Osteoblast (primary cell): ENCODE measurements around the gene FPR3. TPM values are rescaled to one million over a fixed set of nuclear protein-coding genes. Genes with fewer than 3 reads are reported as not detected.

Experiments
- DNase-seq: peaks from one replicate; pipeline ENCODE4 v3.0.0; 2011; ENCODE audit warnings: low spot score, mixed read lengths; ENCODE audit not compliant: insufficient read length; ENCODE audit errors: missing footprints
- H2AFZ ChIP-seq: 2 replicates; pipeline ENCODE4 v1.6.0; 2011; ENCODE audit warnings: mild to moderate bottlenecking, low read length
- H3K27ac ChIP-seq: 2 replicates; pipeline ENCODE4 v1.5.1; 2011; ENCODE audit warnings: mild to moderate bottlenecking, low read depth, low read length, moderate library complexity
- H3K27me3 ChIP-seq: 2 replicates; pipeline ENCODE4 v1.6.0; 2012; ENCODE audit warnings: mild to moderate bottlenecking, control low read depth, inconsistent platforms, low read length, moderate library complexity; ENCODE audit not compliant: insufficient read depth
- H3K36me3 ChIP-seq: 2 replicates; pipeline ENCODE4 v1.5.1; 2011; ENCODE audit warnings: mild to moderate bottlenecking, low read length, control low read depth, moderate library complexity; ENCODE audit not compliant: insufficient read depth
- H3K4me1 ChIP-seq: 2 replicates; pipeline ENCODE4 v1.5.1; 2011; ENCODE audit warnings: mild to moderate bottlenecking, low read length, control low read depth, moderate library complexity; ENCODE audit not compliant: insufficient read depth
- H3K4me2 ChIP-seq: 2 replicates; pipeline ENCODE4 v1.6.0; 2011; ENCODE audit warnings: mild to moderate bottlenecking, low read length; ENCODE audit not compliant: insufficient read depth
- H3K4me3 ChIP-seq: fragments of 200-600 bp; sonication (generic); 3 replicates; pipeline ENCODE4 v1.5.1; 2012; ENCODE audit warnings: mild to moderate bottlenecking, low read length, inconsistent platforms; ENCODE audit not compliant: insufficient read depth
- H3K79me2 ChIP-seq: 2 replicates; pipeline ENCODE4 v1.6.0; 2012; ENCODE audit warnings: mild to moderate bottlenecking, low read length, control low read depth, inconsistent platforms; ENCODE audit not compliant: insufficient read depth
- H3K9me3 ChIP-seq: 2 replicates; pipeline ENCODE4 v1.5.1; 2011; ENCODE audit warnings: low read depth, low read length, control low read depth
- H4K20me1 ChIP-seq: 2 replicates; pipeline ENCODE4 v1.6.0; 2012; ENCODE audit warnings: mild to moderate bottlenecking, low read length, control low read depth; ENCODE audit not compliant: insufficient read depth
- CTCF ChIP-seq: IDR thresholded peaks from 2 replicates; pipeline ENCODE4 v1.5.1; 2011; ENCODE audit warnings: mild to moderate bottlenecking, low read depth, low read length, moderate library complexity; ENCODE audit errors: extremely low read depth
- total RNA-seq: library from RNA; depleted of rRNA; stranded (reverse); fragments of >200 nt; gene quantifications from 2 replicates; pipeline ENCODE4 v1.2.3, GENCODE V29; 2012

The FPR3 gene
- total RNA-seq, 1 donor: 1.1 TPM

GRCh38 chr19:51799034-51799773 lies 4.2 kb downstream of the FPR3 start:
- Histone ChIP-seq H3K27me3 (no peaks in the 10 kb centered on the region), H4K20me1 (no peaks in the 10 kb centered on the region), H2AFZ (peak overlapping the region; percentile 82), H3K4me1 (peaks cover 18% of the 10 kb centered on the region), H3K4me3 (peak overlapping the region; percentile 56), H3K27ac (peak overlapping the region; percentile 82), H3K36me3 (no peaks in the 10 kb centered on the region), H3K9me3 (no peaks in the 10 kb centered on the region), H3K79me2 (no peaks in the 10 kb centered on the region), H3K4me2 (peak overlapping the region; percentile 69)
- peak; percentile 91 for DNase-seq
- peak; percentile 30 for TF ChIP-seq CTCF

GRCh38 chr19:51799774-51800472 lies 5.0 kb downstream of the FPR3 start:
- TF ChIP-seq CTCF: no peak
- Histone ChIP-seq H3K79me2 (no peaks in the 10 kb centered on the region), H3K27ac (peak overlapping the region; percentile 82), H3K4me3 (no peak overlapping the region), H3K9me3 (no peaks in the 10 kb centered on the region), H3K4me2 (peak overlapping the region; percentile 69), H2AFZ (peak overlapping the region; percentile 21), H3K27me3 (no peaks in the 10 kb centered on the region), H3K36me3 (no peaks in the 10 kb centered on the region), H3K4me1 (peaks cover 18% of the 10 kb centered on the region), H4K20me1 (no peaks in the 10 kb centered on the region)
- no peak for DNase-seq

- Histone ChIP-seq H3K4me1 (peaks cover 18% of the 10 kb centered on the region), H3K4me3 (no peak overlapping the region), H3K9me3 (no peaks in the 10 kb centered on the region), H3K79me2 (no peaks in the 10 kb centered on the region), H4K20me1 (no peaks in the 10 kb centered on the region), H3K36me3 (no peaks in the 10 kb centered on the region), H3K27ac (peak overlapping the region; percentile 82), H2AFZ (no peak overlapping the region), H3K4me2 (no peak overlapping the region), H3K27me3 (no peaks in the 10 kb centered on the region)
- DNase-seq: no peak
- TF ChIP-seq CTCF: no peak
Measured at GRCh38 chr19:51800473-51801244, 5.7 kb downstream of the FPR3 start.
